Activated T-cell treated with anti-CD3 and anti-CD28 coated beads for 48 hours (primary cell): ENCODE measurements around the gene TUBG1.
A peak's percentile ranks its signal among the peaks of the same experiment; 100 is the strongest.
"Not testable (repeated sequence)": the region's sequence is repeated elsewhere in the genome, so short reads cannot be mapped to it uniquely, and the experiment has no call there.

Experiments
- DNase-seq: peaks from one replicate; pipeline ENCODE4 v3.0.0-alpha.2; 2020; ENCODE audit warnings: low read depth

Gene TUBG1

GRCh38 chr17:42623732-42624596 lies 14.5 kb downstream of the TUBG1 start:
- DNase-seq = no peak

DNA sequence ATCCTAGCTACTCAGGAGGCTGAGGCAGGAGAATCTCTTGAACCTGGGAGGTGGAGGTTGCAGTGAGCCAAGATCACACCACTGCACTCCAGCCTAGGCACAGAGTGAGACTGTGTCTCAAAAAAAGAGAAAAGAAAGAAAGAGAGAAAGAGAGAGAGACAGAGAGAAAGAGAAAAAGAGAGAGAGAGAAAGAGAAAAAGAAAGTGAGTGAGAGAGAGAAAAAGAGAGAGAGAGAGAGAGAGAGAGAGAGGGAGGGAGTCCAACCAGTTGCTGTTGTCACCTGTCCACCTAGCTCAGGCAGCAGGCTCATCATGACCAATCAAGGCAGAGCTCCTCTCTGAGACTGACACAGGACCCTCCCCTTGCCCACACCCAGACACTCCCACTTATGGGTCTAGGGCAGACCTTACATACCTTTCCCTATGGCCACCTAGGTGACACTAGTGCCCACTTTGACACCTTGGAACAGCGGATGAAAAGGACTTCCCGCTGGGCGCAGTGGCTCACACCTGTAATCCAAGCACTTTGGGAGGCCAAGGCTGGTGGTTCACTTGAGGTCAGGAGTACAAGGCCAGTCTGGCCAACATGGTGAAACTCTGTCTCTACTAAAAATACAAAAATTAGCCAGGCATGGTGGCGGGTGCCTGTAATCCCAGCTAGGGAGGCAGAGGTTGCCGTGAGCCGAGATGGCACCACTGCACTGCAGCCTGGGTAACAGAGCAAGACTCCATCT lies 17.7 kb downstream of the TUBG1 start:
- DNase-seq = not testable (repeated sequence)

DNA sequence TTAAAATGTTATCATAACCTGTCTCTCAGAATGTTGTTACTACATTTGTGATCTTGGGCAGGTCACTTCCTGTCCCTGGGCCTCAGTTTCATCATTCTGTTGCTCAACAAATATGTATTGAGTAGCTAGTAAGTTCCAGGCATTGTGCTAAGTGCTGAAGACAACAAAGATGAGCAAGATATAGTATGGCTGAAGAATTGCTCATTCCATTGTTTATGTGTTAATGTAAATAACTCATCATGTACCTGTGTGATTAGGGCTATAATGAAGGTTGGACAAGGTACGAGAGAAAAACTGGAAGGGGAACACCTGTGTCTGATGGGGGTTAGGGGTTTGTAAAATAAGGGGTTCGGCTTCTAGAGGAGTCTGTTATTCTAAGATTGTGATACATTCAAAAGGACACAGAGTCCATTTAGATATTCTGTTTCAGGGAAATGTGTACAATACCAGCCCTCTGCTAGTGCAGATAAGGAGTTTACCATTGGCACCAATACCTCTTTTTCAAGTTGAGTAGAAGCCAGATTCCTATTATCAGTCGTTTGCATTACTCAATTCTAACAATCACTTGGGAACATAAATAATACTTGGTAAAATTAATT lies 20.0 kb downstream of the TUBG1 start:
- DNase-seq = no peak

- no peak for DNase-seq
Observed at GRCh38 chr17:42632949-42633444, 23.5 kb downstream of the TUBG1 start.

GRCh38 chr17:42639525-42640113 lies 30.1 kb downstream of the TUBG1 start:
- DNase-seq = no peak

GRCh38 chr17:42640121-42640520 lies 30.6 kb downstream of the TUBG1 start:
- DNase-seq = no peak

GRCh38 chr17:42642336-42642735 lies 32.9 kb downstream of the TUBG1 start:
- no peak for DNase-seq

- no peak for DNase-seq
Observed at GRCh38 chr17:42647778-42648177, 38.3 kb downstream of the TUBG1 start.

DNA sequence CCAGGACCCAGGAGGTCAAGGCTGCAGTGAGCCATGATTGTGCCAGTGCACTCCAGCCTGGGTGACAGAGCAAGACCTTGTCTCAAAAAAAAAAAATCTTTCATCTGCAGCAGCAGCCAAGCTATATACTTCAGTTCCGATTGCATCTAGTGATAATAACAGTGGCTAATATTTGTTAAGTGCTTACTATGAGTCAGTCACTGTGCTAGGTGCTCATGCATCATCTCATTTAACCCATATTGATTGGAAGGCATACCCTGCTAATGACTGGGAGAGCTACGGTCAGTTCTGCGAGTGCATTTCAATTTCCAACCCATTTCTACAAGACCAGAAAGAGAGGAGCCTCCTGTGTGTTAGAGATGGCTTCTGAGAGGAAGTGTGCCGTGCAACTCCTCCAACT lies 41.9 kb downstream of the TUBG1 start:
- DNase-seq = no peak

DNA sequence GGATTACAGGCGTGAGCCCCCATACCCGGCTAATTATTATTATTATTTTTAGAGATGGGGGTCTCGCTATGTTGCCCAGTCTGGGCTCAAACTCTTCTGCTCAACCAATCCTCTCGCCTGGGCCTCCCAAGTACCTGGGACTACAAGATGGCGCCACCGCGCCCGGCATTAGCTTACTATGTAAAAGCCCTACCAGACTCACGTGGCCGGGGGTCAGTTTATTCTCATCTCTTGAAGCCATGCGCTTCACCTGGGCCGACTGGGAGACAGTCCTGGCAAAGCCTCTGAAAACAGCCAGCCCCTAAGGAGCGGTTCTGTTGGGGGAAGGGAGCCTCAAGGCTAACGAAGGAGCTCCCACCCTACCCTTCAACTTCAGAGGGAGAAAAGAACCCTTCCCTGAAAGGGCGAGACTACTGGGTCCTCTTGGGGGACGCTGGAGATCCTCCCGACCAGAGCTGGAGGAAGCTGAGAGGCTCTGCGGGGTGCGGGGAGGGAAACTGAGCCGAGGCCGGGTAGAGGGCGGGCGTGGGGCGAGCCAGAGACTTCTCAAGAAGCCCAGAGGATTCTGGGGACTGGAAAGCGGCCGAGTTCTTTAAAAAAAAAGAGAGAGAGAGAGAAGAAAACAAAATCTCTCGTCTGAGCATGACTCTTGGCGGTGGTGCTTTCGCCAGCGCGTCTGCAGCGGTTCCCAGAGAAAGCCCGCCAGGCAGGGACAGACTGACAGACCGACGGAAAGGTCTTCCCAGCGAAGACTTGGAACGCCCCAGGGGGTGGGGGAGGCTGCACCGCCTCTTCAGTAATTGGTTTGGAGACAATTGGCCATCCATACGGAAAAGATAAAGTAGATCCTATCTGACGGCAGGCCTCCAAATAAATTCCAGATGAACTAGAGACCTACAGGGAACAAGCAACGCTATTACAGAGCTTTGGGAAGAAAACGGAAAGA lies 44.0 kb downstream of the TUBG1 start:
- DNase-seq = no peak

DNA sequence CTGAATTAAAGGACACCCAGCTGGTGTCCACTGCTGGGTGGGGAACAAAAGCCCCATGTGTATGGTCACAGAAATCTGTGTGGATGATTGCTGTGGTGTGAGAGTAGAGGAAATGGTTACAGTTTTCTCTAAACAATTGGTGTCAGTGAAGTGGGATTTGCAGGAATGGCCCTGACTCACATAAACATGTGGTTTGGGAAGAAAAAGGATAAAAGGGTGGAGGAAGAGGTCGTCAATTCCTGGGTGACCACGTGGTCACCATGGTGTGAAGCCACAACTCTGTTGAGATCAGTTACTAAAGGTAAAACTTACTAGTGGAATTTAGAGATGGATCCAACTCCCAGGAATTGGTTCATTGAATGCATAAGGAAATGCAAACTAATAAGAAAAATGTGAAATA lies 46.0 kb downstream of the TUBG1 start:
- no peak for DNase-seq

- no peak for DNase-seq
Observed at GRCh38 chr17:42657824-42658588, 48.5 kb downstream of the TUBG1 start.

GRCh38 chr17:42659079-42659931 lies 49.8 kb downstream of the TUBG1 start, which contains the start of gene TUBG2:
Gene TUBG2 (plus strand): TSS chr17:42659284. CDS start chr17:42659504, 220 bp downstream.
- peak; percentile 75 for DNase-seq

DNA sequence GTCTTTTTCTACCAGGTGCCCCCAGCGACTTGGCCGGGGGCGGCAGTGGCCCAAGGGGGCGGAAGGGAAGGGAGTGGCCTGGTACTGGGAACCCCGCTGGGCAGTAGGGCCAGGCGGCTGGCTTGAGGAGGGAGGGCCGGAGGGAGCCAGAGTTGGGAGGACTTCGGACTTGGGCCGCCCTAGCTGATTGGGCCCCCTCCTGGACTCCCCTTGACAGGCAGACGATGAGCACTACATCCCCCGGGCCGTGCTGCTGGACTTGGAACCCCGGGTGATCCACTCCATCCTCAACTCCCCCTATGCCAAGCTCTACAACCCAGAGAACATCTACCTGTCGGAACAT lies 50.4 kb downstream of the TUBG1 start:
- DNase-seq = not testable (repeated sequence)

DNA sequence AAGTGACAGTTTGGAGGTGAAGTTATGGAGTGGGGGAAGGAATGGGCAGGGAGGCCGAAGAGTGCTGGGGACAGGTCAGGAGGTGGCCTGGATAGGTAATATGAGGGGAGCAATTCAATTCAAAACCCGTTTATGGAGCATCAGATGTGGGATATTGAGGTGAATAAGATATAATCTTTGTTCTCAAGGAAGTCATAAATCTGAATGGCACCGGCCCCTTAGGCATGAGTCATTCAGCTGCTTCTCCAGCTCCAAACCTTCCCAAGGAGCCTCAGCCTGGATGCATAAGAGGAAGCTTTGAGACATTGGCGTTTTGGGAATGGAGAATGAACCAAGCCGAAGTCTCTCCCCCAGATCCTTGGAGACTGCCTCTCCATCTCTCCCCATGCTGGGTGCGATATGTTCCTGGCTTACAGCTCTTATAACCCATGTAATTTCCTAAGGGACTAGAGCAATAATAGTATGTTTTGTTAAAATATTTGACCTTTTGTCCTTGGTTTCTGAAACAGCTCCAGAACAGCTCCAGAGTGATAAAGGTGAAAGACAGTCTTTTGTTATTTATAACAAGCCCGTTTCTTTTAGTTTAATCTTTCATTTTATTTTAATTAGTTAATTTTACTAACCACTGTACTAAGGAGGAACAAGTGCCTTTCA lies 51.3 kb downstream of the TUBG1 start:
- DNase-seq = no peak
